ENCODE data around the gene ZSCAN30. TPM values are rescaled to one million over a fixed set of nuclear protein-coding genes. Genes with fewer than 3 reads are reported as not detected.

ZSCAN30 gene
- total and polyA plus RNA-seq, 9 of the 15 experiments (the other 6 are each of a cell fraction or from before 2014, with no cell fraction given) = 4.6 to 13.6 (median 10.8) TPM

DNA sequence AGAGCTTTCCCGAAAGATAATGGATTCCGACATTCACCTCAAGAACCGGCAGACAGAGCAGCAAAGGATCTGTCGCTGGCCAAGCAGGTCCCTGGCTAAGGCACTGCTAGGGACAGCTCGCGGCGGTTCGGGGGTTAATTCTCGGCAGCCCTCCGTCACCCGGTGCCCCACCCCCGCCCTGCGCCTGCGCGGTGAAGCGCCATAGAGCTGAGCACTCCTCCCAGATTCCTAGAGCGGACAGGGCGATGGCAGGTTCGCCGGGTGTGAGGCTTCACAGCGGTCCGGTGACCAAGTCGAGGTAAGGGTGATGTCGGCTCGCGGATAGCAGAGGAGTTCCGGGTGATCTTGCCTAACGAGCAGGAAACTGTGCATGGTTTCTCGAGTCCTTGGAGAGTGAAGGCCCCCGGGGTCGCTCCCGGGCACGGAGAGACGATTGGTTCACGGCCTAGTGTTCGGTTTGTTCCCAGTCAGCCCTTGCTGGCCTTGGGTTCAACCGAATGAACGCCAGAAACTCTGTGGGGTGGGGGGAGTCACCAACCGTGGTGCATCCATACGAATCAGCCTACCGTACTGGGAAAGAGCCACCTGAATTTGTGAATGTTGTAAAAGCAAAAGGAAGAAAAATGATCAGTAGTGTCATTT is at the start of gene ZSCAN30 (continued):
- TF ChIP-seq ATF1 (CRISPR knock-in tag; IDR thresholded peaks at IDR 0.05) (no peak), ATF1 (tag; IDR thresholded peaks at IDR 0.05) (peak; percentile 96), ZZZ3 (IDR thresholded peaks at IDR 0.05) (peak; percentile 87), ZNF133 (CRISPR knock-in tag; IDR thresholded peaks at IDR 0.05) (no peak), DACH1 (IDR thresholded peaks at IDR 0.05; ENCODE audit: partially characterized antibody) (no peak), NR2C2 (CRISPR knock-in tag; IDR thresholded peaks at IDR 0.05) (0 out of 2 replicates have a peak, but pooled peaks have one; percentile 67), NR2C2 (tag; IDR thresholded peaks at IDR 0.05) (peak; percentile 95), TARDBP (IDR thresholded peaks at IDR 0.05) (peak; percentile 83), NR1H2 (CRISPR knock-in tag; IDR thresholded peaks at IDR 0.05) (peak; percentile 92)
- TF ChIP-seq, protein P1, sequence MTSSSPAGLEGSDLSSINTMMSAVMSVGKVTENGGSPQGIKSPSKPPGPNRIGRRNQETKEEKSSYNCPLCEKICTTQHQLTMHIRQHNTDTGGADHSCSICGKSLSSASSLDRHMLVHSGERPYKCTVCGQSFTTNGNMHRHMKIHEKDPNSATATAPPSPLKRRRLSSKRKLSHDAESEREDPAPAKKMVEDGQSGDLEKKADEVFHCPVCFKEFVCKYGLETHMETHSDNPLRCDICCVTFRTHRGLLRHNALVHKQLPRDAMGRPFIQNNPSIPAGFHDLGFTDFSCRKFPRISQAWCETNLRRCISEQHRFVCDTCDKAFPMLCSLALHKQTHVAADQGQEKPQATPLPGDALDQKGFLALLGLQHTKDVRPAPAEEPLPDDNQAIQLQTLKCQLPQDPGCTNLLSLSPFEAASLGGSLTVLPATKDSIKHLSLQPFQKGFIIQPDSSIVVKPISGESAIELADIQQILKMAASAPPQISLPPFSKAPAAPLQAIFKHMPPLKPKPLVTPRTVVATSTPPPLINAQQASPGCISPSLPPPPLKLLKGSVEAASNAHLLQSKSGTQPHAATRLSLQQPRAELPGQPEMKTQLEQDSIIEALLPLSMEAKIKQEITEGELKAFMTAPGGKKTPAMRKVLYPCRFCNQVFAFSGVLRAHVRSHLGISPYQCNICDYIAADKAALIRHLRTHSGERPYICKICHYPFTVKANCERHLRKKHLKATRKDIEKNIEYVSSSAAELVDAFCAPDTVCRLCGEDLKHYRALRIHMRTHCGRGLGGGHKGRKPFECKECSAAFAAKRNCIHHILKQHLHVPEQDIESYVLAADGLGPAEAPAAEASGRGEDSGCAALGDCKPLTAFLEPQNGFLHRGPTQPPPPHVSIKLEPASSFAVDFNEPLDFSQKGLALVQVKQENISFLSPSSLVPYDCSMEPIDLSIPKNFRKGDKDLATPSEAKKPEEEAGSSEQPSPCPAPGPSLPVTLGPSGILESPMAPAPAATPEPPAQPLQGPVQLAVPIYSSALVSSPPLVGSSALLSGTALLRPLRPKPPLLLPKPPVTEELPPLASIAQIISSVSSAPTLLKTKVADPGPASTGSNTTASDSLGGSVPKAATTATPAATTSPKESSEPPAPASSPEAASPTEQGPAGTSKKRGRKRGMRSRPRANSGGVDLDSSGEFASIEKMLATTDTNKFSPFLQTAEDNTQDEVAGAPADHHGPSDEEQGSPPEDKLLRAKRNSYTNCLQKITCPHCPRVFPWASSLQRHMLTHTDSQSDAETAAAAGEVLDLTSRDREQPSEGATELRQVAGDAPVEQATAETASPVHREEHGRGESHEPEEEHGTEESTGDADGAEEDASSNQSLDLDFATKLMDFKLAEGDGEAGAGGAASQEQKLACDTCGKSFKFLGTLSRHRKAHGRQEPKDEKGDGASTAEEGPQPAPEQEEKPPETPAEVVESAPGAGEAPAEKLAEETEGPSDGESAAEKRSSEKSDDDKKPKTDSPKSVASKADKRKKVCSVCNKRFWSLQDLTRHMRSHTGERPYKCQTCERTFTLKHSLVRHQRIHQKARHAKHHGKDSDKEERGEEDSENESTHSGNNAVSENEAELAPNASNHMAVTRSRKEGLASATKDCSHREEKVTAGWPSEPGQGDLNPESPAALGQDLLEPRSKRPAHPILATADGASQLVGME (CRISPR knock-in tag; IDR thresholded peaks at IDR 0.05) = peak; percentile 25; the same call in 1 of the 2 replicates
- TF ChIP-seq, protein P2, sequence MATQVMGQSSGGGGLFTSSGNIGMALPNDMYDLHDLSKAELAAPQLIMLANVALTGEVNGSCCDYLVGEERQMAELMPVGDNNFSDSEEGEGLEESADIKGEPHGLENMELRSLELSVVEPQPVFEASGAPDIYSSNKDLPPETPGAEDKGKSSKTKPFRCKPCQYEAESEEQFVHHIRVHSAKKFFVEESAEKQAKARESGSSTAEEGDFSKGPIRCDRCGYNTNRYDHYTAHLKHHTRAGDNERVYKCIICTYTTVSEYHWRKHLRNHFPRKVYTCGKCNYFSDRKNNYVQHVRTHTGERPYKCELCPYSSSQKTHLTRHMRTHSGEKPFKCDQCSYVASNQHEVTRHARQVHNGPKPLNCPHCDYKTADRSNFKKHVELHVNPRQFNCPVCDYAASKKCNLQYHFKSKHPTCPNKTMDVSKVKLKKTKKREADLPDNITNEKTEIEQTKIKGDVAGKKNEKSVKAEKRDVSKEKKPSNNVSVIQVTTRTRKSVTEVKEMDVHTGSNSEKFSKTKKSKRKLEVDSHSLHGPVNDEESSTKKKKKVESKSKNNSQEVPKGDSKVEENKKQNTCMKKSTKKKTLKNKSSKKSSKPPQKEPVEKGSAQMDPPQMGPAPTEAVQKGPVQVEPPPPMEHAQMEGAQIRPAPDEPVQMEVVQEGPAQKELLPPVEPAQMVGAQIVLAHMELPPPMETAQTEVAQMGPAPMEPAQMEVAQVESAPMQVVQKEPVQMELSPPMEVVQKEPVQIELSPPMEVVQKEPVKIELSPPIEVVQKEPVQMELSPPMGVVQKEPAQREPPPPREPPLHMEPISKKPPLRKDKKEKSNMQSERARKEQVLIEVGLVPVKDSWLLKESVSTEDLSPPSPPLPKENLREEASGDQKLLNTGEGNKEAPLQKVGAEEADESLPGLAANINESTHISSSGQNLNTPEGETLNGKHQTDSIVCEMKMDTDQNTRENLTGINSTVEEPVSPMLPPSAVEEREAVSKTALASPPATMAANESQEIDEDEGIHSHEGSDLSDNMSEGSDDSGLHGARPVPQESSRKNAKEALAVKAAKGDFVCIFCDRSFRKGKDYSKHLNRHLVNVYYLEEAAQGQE (IDR thresholded peaks at IDR 0.05; ENCODE audit: borderline replicate concordance) = no peak
- TF ChIP-seq, protein P2 (CRISPR knock-in tag; IDR thresholded peaks at IDR 0.05; ENCODE audit: low read depth) = no peak
- TF ChIP-seq, protein P3, sequence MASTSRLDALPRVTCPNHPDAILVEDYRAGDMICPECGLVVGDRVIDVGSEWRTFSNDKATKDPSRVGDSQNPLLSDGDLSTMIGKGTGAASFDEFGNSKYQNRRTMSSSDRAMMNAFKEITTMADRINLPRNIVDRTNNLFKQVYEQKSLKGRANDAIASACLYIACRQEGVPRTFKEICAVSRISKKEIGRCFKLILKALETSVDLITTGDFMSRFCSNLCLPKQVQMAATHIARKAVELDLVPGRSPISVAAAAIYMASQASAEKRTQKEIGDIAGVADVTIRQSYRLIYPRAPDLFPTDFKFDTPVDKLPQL (IDR thresholded peaks at IDR 0.05; ENCODE audit: extremely low read depth, insufficient read length) = no peak

Measured in K562 (cell line).